ENCODE data around the gene FADS3.
"Not testable (repeated sequence)": the region's sequence is repeated elsewhere in the genome, so short reads cannot be mapped to it uniquely, and the experiment has no call there.

The FADS3 gene

GRCh38 chr11:61897387-61898246 lies 6.3 kb upstream of the FADS3 start:
- DNase-seq (ENCODE audit: low spot score) = peak; percentile 77

GRCh38 chr11:61896665-61897386 lies 5.5 kb upstream of the FADS3 start:
- DNase-seq (ENCODE audit: low spot score) = no peak

GRCh38 chr11:61895718-61896059 lies 4.3 kb upstream of the FADS3 start:
- no peak for DNase-seq (ENCODE audit: low spot score)

- DNase-seq (ENCODE audit: low spot score) = no peak
Measured at GRCh38 chr11:61895046-61895717, 3.8 kb upstream of the FADS3 start.

GRCh38 chr11:61893981-61894380 lies 2.6 kb upstream of the FADS3 start:
- DNase-seq (ENCODE audit: low spot score) = peak; percentile 61

GRCh38 chr11:61892085-61892370 lies 683 bp upstream of the FADS3 start:
- DNase-seq (ENCODE audit: low spot score) = no peak

GRCh38 chr11:61890529-61891330 lies 615 bp downstream of the FADS3 start:
- DNase-seq (ENCODE audit: low spot score) = peak; percentile 26

GRCh38 chr11:61889831-61890230 lies 1.5 kb downstream of the FADS3 start:
- DNase-seq (ENCODE audit: low spot score) = no peak

GRCh38 chr11:61888590-61888989 lies 2.8 kb downstream of the FADS3 start:
- no peak for DNase-seq (ENCODE audit: low spot score)

- DNase-seq (ENCODE audit: low spot score) = no peak
Measured at GRCh38 chr11:61887839-61888494, 3.4 kb downstream of the FADS3 start.

GRCh38 chr11:61886643-61887042 lies 4.7 kb downstream of the FADS3 start:
- DNase-seq (ENCODE audit: low spot score) = no peak

- no peak for DNase-seq (ENCODE audit: low spot score)
Measured at GRCh38 chr11:61885784-61886580, 5.4 kb downstream of the FADS3 start.

- no peak for DNase-seq (ENCODE audit: low spot score)
Measured at GRCh38 chr11:61885166-61885778, 6.1 kb downstream of the FADS3 start.

GRCh38 chr11:61883947-61884346 lies 7.4 kb downstream of the FADS3 start:
- no peak for DNase-seq (ENCODE audit: low spot score)

GRCh38 chr11:61883327-61883726 lies 8.0 kb downstream of the FADS3 start:
- DNase-seq (ENCODE audit: low spot score) = no peak

- DNase-seq (ENCODE audit: low spot score) = no peak
Measured at GRCh38 chr11:61882879-61883278, 8.5 kb downstream of the FADS3 start.

- not testable (repeated sequence) for DNase-seq (ENCODE audit: low spot score)
Measured at GRCh38 chr11:61882267-61882666, 9.1 kb downstream of the FADS3 start.

GRCh38 chr11:61881397-61881796 lies 9.9 kb downstream of the FADS3 start:
- DNase-seq (ENCODE audit: low spot score) = no peak

GRCh38 chr11:61880454-61880853 lies 10.9 kb downstream of the FADS3 start:
- no peak for DNase-seq (ENCODE audit: low spot score)

- no peak for DNase-seq (ENCODE audit: low spot score)
Measured at GRCh38 chr11:61880031-61880430, 11.3 kb downstream of the FADS3 start.
